Left ventricle myocardium inferior (tissue), 1 donor: ENCODE data around the gene AUTS2. TPM values are rescaled to one million over a fixed set of nuclear protein-coding genes. Genes with fewer than 3 reads are reported as not detected.

Experiments
- DNase-seq: peaks from one replicate; pipeline ENCODE4 v3.0.0-alpha.2; 2020
- H3K27ac ChIP-seq: fragments of 200-600 bp; replicated peaks from 2 replicates; pipeline ENCODE4 v1.8.0; 2021
- H3K27me3 ChIP-seq: fragments of 200-600 bp; 2 replicates; pipeline ENCODE4 v1.8.0; 2021; ENCODE audit warnings: low read depth
- H3K36me3 ChIP-seq: fragments of 200-600 bp; 2 replicates; pipeline ENCODE4 v1.8.0; 2021
- H3K4me1 ChIP-seq: fragments of 200-600 bp; 2 replicates; pipeline ENCODE4 v1.8.0; 2021
- H3K4me3 ChIP-seq: fragments of 200-600 bp; 2 replicates; pipeline ENCODE4 v1.8.0; 2021; ENCODE audit warnings: mild to moderate bottlenecking, moderate library complexity
- H3K9me3 ChIP-seq: fragments of 200-600 bp; replicated peaks from 2 replicates; pipeline ENCODE4 v1.8.0; 2021
- CTCF ChIP-seq: fragments of 200-600 bp; IDR thresholded peaks from 2 replicates; pipeline ENCODE4 v1.8.0; 2021; ENCODE audit warnings: antibody characterized with exemption, mild to moderate bottlenecking, borderline replicate concordance
- intact Hi-C: fragments of 100-400 bp; cut with micrococcal nuclease; formaldehyde crosslinking; loops from one replicate; pipeline ENCODE4 v1.11.0; 2022
- total RNA-seq: library from RNA; stranded (reverse); fragmentation: NEBNext Ultra II Directional; extraction: Animal tissue kit (Norgen Biotek cat#: 25700); gene quantifications from one replicate; pipeline ENCODE4 v1.2.1, GENCODE V29; 2021
- donor health status: DM: no; HTN: yes; CAD: no; lungs with severe emphysema.

Gene AUTS2
- total RNA-seq, 1 donor from 2014 or later: 10.5 TPM

- intact Hi-C loops: no loop called here
- DNase-seq: no peak
- Histone ChIP-seq H3K27ac (no peak overlapping the region), H3K36me3 (no peaks in the 10 kb centered on the region), H3K9me3 (no peaks in the 10 kb centered on the region), H3K4me3 (no peak overlapping the region), H3K27me3 (no peaks in the 10 kb centered on the region), H3K4me1 (no peaks in the 10 kb centered on the region)
- no peak for TF ChIP-seq CTCF
These were observed 818.2 kb downstream of the AUTS2 start for GRCh38 chr7:70416347-70416985.

- Histone ChIP-seq H3K27me3 (no peaks in the 10 kb centered on the region), H3K36me3 (no peaks in the 10 kb centered on the region), H3K9me3 (no peaks in the 10 kb centered on the region), H3K4me3 (no peak overlapping the region), H3K27ac (no peak overlapping the region), H3K4me1 (no peaks in the 10 kb centered on the region)
- intact Hi-C loops: no loop called here
- no peak for DNase-seq
- no peak for TF ChIP-seq CTCF
These were observed 818.8 kb downstream of the AUTS2 start for GRCh38 chr7:70416986-70417655.

- Histone ChIP-seq H3K4me1 (no peaks in the 10 kb centered on the region), H3K36me3 (no peaks in the 10 kb centered on the region), H3K9me3 (no peaks in the 10 kb centered on the region), H3K27me3 (no peaks in the 10 kb centered on the region), H3K27ac (no peak overlapping the region), H3K4me3 (no peak overlapping the region)
- intact Hi-C loops: no loop called here
- no peak for DNase-seq
- no peak for TF ChIP-seq CTCF
These were observed 821.5 kb downstream of the AUTS2 start for GRCh38 chr7:70419526-70420380.

GRCh38 chr7:70420381-70420662, 822.0 kb downstream of the AUTS2 start:
- H3K27ac ChIP-seq: no peak overlapping the region
- no peak overlapping the region for H3K4me3 ChIP-seq
- intact Hi-C loops: no loop called here
- H3K36me3 ChIP-seq: no peaks in the 10 kb centered on the region
- TF ChIP-seq CTCF: no peak
- no peaks in the 10 kb centered on the region for H3K27me3 ChIP-seq
- no peaks in the 10 kb centered on the region for H3K4me1 ChIP-seq
- no peak for DNase-seq
- H3K9me3 ChIP-seq: no peaks in the 10 kb centered on the region

GRCh38 chr7:70421319-70421718, 823.0 kb downstream of the AUTS2 start:
- Histone ChIP-seq H3K4me1 (no peaks in the 10 kb centered on the region), H3K27ac (no peak overlapping the region), H3K4me3 (no peak overlapping the region), H3K27me3 (no peaks in the 10 kb centered on the region), H3K36me3 (no peaks in the 10 kb centered on the region), H3K9me3 (no peaks in the 10 kb centered on the region)
- no peak for TF ChIP-seq CTCF
- DNase-seq: no peak
- intact Hi-C loops: no loop called here
